ENCODE results near the gene TRAPPC3L. TPM values are rescaled to one million over a fixed set of nuclear protein-coding genes. Genes with fewer than 3 reads are reported as not detected.
A peak's percentile ranks its signal among the peaks of the same experiment; 100 is the strongest.

The TRAPPC3L gene
- total RNA-seq, 1 donor from 2014 or later = 0.22 TPM

DNA sequence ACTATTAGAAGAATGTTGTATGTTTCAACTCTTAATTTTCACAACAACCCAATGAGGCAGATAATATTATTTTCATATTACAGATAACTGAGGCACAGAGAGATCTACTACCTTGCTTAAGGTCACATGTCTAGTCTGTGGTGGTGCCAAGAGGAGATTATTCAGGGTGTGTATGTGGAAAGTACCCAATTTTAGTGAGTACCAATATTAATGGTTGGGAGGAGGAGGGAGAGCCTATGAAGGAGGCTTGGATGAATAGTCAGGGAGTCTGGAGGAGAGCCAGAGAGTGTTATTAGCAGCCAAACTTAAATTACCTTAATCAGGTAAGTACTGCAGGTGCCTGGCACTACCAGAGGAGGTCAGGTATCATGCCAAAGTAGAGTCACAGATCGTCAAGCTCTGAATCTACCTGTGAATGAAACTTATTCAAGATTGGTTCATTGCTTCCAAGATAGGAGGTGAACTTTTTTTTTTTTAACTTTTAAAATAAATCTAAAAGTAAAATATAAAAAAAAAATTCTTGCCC is 95.2 kb downstream of the TRAPPC3L start:
- DNase-seq (ENCODE audit: low spot score) (no peak), ATAC-seq (no peak)
- intact Hi-C loops (cut with DNase I) = no loop called here

DNA sequence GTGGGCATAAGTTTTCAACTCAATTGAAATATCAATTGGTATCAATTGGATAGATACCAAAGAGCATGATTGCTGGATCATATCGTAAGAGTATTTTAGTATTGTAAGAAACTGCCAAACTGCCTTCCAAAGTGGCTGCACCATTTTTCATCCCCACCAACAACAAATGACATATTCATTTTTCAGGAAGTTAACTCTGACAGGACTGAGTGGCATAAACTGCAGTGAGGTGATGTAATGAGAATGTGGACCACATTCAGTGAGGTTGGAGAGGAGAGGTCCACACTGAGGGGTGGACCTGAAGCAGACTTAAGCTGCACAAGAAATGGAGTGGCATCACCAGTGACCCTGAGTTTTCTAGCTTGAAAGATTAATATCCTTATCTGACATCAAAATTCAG is 95.9 kb downstream of the TRAPPC3L start:
- ATAC-seq = no peak
- intact Hi-C loops (cut with DNase I) = no loop called here
- DNase-seq (ENCODE audit: low spot score) = no peak

DNA sequence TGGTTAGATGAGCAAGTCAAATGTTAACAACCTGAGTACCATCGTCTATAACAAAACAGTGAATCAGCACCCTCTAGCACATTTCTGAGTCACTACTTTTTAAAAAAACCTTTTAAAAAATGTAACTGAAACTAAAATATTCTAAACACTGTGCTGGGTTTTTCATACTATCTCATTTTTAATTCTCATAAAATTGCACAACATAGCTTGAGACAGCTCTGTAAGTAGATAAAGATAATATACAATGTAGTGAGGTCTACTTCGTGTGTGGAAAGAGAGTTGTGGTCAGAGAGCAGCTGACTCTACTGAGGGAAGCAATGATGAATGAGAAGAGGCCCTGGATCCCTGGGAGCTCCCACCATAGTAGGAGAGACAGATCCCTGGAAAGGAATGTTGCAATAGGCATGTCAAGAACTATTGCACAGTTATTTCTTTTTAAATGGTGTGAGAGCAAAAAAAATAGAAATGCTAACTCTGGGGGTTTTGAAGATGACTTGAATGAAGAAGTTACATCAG is 97.9 kb downstream of the TRAPPC3L start:
- intact Hi-C loops (cut with DNase I) = no loop called here
- ATAC-seq (peak; percentile 87), DNase-seq (ENCODE audit: low spot score) (no peak)

DNA sequence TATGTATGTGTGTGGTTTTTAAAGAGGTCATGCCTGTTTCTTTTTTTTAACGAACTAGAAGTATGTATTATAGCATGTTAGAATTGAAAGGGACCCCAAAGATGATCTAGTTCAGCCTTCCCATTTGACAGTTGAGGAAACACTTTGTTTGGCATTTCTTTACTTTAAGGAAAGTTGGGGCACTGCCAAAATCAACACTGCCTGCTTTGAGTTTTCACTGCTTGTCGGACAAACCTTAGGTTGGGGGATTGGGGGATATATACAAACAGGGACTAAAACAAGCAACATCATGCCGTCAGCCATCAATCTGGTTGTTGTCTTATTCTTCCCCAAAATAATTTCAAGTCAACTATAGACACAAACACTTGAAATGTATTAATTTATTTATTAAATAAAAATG is 98.4 kb downstream of the TRAPPC3L start:
- DNase-seq (ENCODE audit: low spot score) (no peak), ATAC-seq (no peak)
- intact Hi-C loops (cut with DNase I) = no loop called here

DNA sequence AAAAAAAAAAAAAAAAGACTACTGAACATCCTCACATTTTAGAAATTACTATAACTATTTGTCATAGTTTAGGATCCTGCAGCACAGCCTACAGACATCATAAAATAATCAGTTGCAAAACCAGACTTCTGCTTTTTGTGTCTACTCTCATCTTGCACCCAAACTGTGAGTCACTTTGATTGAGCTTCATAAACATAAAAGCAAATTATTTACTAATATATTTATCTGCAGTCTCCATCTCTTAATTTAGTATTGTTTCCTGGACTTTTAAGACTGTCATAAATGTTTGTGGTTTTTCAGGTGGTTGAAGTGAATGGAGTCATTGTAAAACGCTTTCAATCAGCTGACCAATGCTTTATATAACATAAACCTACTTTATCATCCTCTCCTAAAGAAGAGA is 99.1 kb downstream of the TRAPPC3L start:
- no peak for ATAC-seq
- intact Hi-C loops (cut with DNase I) = no loop called here
- no peak for DNase-seq (ENCODE audit: low spot score)

DNA sequence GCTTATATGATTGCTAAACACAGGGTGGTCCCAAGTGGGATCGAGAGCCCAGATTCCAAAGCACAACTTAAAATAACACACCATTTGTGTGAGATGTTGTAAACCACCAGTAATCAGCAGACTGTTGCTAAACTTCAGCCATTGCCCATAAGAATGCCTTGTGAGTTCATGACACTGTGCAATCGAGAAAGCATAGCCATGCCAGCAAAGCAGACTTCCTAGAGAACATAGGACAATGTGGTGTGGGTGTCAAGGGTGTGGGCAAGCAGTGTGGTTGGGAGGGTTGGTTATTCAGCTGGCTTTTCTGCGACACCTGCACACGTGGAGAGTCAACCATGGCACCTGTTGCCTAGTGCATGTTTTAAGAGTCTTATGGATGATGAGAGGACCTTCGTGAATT is 100.4 kb downstream of the TRAPPC3L start:
- DNase-seq (ENCODE audit: low spot score) (no peak), ATAC-seq (no peak)
- intact Hi-C loops (cut with DNase I) = no loop called here

Other genes with a start within 250 kb of the TRAPPC3L start
- gene DSE, start 174.7 kb downstream of the TRAPPC3L start, total RNA-seq = 82.7 TPM
- gene CALHM6, start 84.3 kb downstream of the TRAPPC3L start, total RNA-seq = 5.5 TPM
- 5.3 TPM for gene CALHM5, start 34.0 kb downstream of the TRAPPC3L start, total RNA-seq
- not detected for gene CALHM4, start 8.1 kb upstream of the TRAPPC3L start, total RNA-seq
- 39.6 TPM for gene RWDD1, start 25.8 kb upstream of the TRAPPC3L start, total RNA-seq
- 0.18 TPM for gene RSPH4A, start 70.8 kb upstream of the TRAPPC3L start, total RNA-seq
- gene ZUP1, start 123.1 kb upstream of the TRAPPC3L start, total RNA-seq = 14.7 TPM
- 29.5 TPM for gene KPNA5, start 135.5 kb upstream of the TRAPPC3L start, total RNA-seq
- gene FAM162B, start 220.0 kb upstream of the TRAPPC3L start, total RNA-seq = 8.9 TPM

Measured in sciatic nerve (tissue), 2 donors.